ENCODE measurements around the gene KDM4C. TPM values are rescaled to one million over a fixed set of nuclear protein-coding genes. Genes with fewer than 3 reads are reported as not detected.
A peak's percentile ranks its signal among the peaks of the same experiment; 100 is the strongest.

KDM4C gene
- total and polyA plus RNA-seq, 2 of the 13 experiments (the other 11 are each of a cell fraction or from before 2014, with no cell fraction given): 19.4 to 23.6 TPM

GRCh38 chr9:6955251-6955921 is 197.6 kb downstream of the KDM4C start (continued):
- TF ChIP-seq ARNT2 (CRISPR knock-in tag; IDR thresholded peaks at IDR 0.05; ENCODE audit: low read depth) (no peak), ZNF281 (CRISPR knock-in tag; IDR thresholded peaks at IDR 0.05; ENCODE audit: borderline replicate concordance) (no peak), ZBTB33 (CRISPR knock-in tag; IDR thresholded peaks at IDR 0.05) (no peak), ZNF407 (CRISPR knock-in tag; IDR thresholded peaks at IDR 0.05; ENCODE audit: not compliant biosample characterization) (no peak), ZNF10 (CRISPR knock-in tag; IDR thresholded peaks at IDR 0.05; ENCODE audit: borderline replicate concordance, low read depth) (no peak), ZBTB8A (CRISPR knock-in tag; IDR thresholded peaks at IDR 0.05; ENCODE audit: borderline replicate concordance, low read depth) (no peak), MLX (CRISPR knock-in tag; IDR thresholded peaks at IDR 0.05) (peak; percentile 14; the same call in 1 of the 2 replicates), ZNF780A (CRISPR knock-in tag; IDR thresholded peaks at IDR 0.05) (no peak), MIER2 (CRISPR knock-in tag; IDR thresholded peaks at IDR 0.05) (no peak), ASH2L (IDR thresholded peaks at IDR 0.05; ENCODE audit: insufficient read length, low read depth, low read length) (peak; percentile 84), ZNF30 (CRISPR knock-in tag; IDR thresholded peaks at IDR 0.05) (no peak), NR2F6 (IDR thresholded peaks at IDR 0.05) (no peak), NR2F6 (CRISPR knock-in tag; IDR thresholded peaks at IDR 0.05) (0 out of 2 replicates have a peak, but pooled peaks have one; percentile 7), ZNF33A (CRISPR knock-in tag; IDR thresholded peaks at IDR 0.05; ENCODE audit: borderline replicate concordance) (no peak), TEAD2 (CRISPR knock-in tag; IDR thresholded peaks at IDR 0.05) (no peak), ZNF329 (CRISPR knock-in tag; IDR thresholded peaks at IDR 0.05; ENCODE audit: low read depth) (no peak)
